GM18502 (cell line): ENCODE measurements around the gene CLCA2.

Experiments used
- ATAC-seq: cut with Tn5 transposase; IDR thresholded peaks from one replicate; pipeline ENCODE4 v1.9.1; 2021; ENCODE audit warnings: mild to moderate bottlenecking; ENCODE audit not compliant: unreplicated experiment, poor library complexity

CLCA2 gene

GRCh38 chr1:86505564-86505902 is 81.6 kb downstream of the CLCA2 start:
- ATAC-seq = no peak
